ENCODE measurements around the gene ABAT. TPM values are rescaled to one million over a fixed set of nuclear protein-coding genes. Genes with fewer than 3 reads are reported as not detected.
A peak's percentile ranks its signal among the peaks of the same experiment; 100 is the strongest.

The ABAT gene
- total RNA-seq, 1 donor from 2014 or later = 23.3 TPM

GRCh38 chr16:8804313-8804712 lies 129.9 kb downstream of the ABAT start:
- no peaks in the 10 kb centered on the region for H3K27me3 Mint-ChIP-seq (ENCODE audit: low read depth, unreplicated experiment)
- H3K27ac ChIP-seq (ENCODE audit: low read depth, low read length) = no peak overlapping the region
- H3K4me3 Mint-ChIP-seq (ENCODE audit: unreplicated experiment) = no peak overlapping the region
- no peak for FAIRE-seq
- no peak overlapping the region for H2AFZ ChIP-seq (ENCODE audit: low read depth, low read length)
- no peaks in the 10 kb centered on the region for H3K9me3 Mint-ChIP-seq (ENCODE audit: unreplicated experiment)
- peaks cover 6% of the 10 kb centered on the region for H3K4me1 Mint-ChIP-seq (ENCODE audit: low read depth, unreplicated experiment)
- no peak for DNase-seq (ENCODE audit: low read depth)
- H3K4me3 ChIP-seq (ENCODE audit: insufficient read depth, low read depth, low read length) = no peak overlapping the region
- no peaks in the 10 kb centered on the region for H3K27me3 ChIP-seq (ENCODE audit: insufficient read depth, low read length)
- peaks cover 70% of the 10 kb centered on the region for H3K36me3 ChIP-seq (ENCODE audit: insufficient read depth, low read length)
- no peak overlapping the region for H3K9ac ChIP-seq (ENCODE audit: low read length)
- peaks cover 99% of the 10 kb centered on the region for H3K79me2 ChIP-seq (ENCODE audit: insufficient read depth, low read length)
- H3K27ac Mint-ChIP-seq (ENCODE audit: unreplicated experiment) = no peak overlapping the region
- H3K9me3 ChIP-seq (ENCODE audit: insufficient read depth, low read depth, low read length) = no peaks in the 10 kb centered on the region
- peaks cover 2% of the 10 kb centered on the region for H3K4me1 ChIP-seq (ENCODE audit: insufficient read depth, low read length)
- H4K20me1 ChIP-seq (ENCODE audit: insufficient read depth, low read length) = peaks cover 96% of the 10 kb centered on the region
- H3K4me2 ChIP-seq (ENCODE audit: low read length) = no peak overlapping the region
- peaks cover 11% of the 10 kb centered on the region for H3K36me3 Mint-ChIP-seq (ENCODE audit: low read depth, unreplicated experiment)
- TF ChIP-seq EZH2 (IDR thresholded peaks at IDR 0.05; ENCODE audit: insufficient read depth, low read length) = no peak
- no peak for TF ChIP-seq CTCF (IDR thresholded peaks at IDR 0.05; ENCODE audit: insufficient read depth, low read depth, low read length)

GRCh38 chr16:8806272-8806983 lies 132.0 kb downstream of the ABAT start:
- peaks cover 13% of the 10 kb centered on the region for H3K36me3 Mint-ChIP-seq (ENCODE audit: low read depth, unreplicated experiment)

More at GRCh38 chr16:8806272-8806983, 132.0 kb downstream of the ABAT start:
- Mint-ChIP-seq H3K27me3 (ENCODE audit: low read depth, unreplicated experiment) (no peaks in the 10 kb centered on the region), H3K9me3 (ENCODE audit: unreplicated experiment) (no peaks in the 10 kb centered on the region), H3K27ac (ENCODE audit: unreplicated experiment) (peak overlapping the region; percentile 26), H3K4me1 (ENCODE audit: low read depth, unreplicated experiment) (no peaks in the 10 kb centered on the region), H3K4me3 (ENCODE audit: unreplicated experiment) (no peak overlapping the region)
- Histone ChIP-seq H3K4me1 (ENCODE audit: insufficient read depth, low read length) (no peaks in the 10 kb centered on the region), H3K4me2 (ENCODE audit: low read length) (no peak overlapping the region), H3K9ac (ENCODE audit: low read length) (no peak overlapping the region), H3K79me2 (ENCODE audit: insufficient read depth, low read length) (peaks cover 83% of the 10 kb centered on the region), H3K27ac (ENCODE audit: low read depth, low read length) (no peak overlapping the region), H4K20me1 (ENCODE audit: insufficient read depth, low read length) (peaks cover 93% of the 10 kb centered on the region), H3K36me3 (ENCODE audit: insufficient read depth, low read length) (peaks cover 83% of the 10 kb centered on the region), H3K27me3 (ENCODE audit: insufficient read depth, low read length) (no peaks in the 10 kb centered on the region), H2AFZ (ENCODE audit: low read depth, low read length) (no peak overlapping the region), H3K9me3 (ENCODE audit: insufficient read depth, low read depth, low read length) (no peaks in the 10 kb centered on the region), H3K4me3 (ENCODE audit: insufficient read depth, low read depth, low read length) (no peak overlapping the region)
- TF ChIP-seq EZH2 (IDR thresholded peaks at IDR 0.05; ENCODE audit: insufficient read depth, low read length) = no peak
- TF ChIP-seq CTCF (IDR thresholded peaks at IDR 0.05; ENCODE audit: insufficient read depth, low read depth, low read length) = no peak
- FAIRE-seq (no peak), DNase-seq (ENCODE audit: low read depth) (no peak)
